Activated T-cell treated with anti-CD3 and anti-CD28 coated beads for 48 hours (primary cell): ENCODE results near the gene IMMP2L.
"Not testable (repeated sequence)": the region's sequence is repeated elsewhere in the genome, so short reads cannot be mapped to it uniquely, and the experiment has no call there.

ENCODE experiments used
- DNase-seq: peaks from one replicate; pipeline ENCODE4 v3.0.0-alpha.2; 2020; ENCODE audit warnings: low read depth

IMMP2L gene

DNA sequence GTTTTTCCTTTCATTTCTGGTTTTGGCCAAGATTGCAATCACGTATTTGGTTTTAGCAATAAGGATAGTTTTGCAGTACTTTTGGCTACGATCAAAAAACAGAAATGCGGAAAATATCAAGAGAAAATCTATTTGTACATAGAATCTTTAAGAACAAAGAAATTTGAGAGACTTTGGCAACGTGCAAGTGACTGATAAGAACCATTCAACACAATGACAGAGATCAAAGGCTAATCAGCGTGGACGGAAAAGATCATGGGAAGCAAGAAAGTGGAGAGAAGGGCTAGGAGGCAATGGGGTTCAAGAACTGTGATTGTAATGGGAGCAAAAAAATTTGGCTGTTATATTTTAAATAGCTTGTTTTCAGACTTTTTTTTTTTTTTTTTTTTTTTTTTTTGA, 487.5 kb downstream of the IMMP2L start:
- DNase-seq = no peak

DNA sequence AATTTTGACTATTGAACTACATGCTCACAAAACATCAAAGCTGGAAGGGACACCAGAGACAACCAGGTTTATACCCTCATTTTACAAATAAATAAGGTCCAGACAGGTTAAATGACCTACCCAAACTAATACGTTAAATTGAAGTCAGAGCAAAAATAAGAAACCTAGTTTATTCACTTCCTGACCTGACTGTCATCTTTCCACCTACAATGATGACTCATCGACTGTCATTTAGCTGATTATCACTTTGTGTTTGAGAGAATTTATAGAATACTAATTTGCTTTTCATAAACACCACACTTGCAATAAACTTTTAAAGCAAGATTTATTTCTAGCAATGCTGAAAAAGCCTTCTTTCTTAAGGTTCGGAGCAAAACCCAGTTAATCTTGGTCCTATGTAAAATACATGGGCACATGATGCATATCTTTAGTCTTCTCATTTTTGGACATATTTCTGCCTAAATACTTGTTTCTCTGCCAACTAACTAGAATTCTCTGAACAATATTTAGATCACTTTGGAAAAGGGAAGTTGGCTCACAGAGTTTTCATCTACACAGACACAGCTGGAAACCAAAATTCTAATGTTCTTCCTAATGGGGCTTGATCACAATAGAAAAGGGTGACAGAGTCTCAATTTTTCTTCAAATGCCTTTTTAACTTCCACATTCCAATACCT, 488.1 kb downstream of the IMMP2L start:
- DNase-seq = no peak

DNA sequence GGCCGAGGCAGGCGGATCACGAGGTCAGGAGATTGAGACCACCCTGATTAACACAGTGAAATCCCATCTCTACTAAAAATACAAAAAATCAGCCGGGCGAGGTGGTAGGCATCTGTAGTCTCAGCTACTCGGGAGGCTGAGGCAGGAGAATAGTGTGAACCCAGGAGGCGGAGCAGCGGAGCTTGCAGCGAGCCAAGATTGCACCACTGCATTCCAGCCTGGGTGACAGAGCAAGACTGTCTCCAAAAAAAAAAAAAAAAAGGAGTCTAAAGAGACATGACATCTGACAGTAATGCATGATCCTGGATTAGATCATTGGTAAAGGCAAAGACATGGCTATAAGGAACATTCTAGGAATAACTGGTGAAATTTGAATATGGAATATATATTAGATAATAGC, 489.6 kb downstream of the IMMP2L start:
- DNase-seq = not testable (repeated sequence)

DNA sequence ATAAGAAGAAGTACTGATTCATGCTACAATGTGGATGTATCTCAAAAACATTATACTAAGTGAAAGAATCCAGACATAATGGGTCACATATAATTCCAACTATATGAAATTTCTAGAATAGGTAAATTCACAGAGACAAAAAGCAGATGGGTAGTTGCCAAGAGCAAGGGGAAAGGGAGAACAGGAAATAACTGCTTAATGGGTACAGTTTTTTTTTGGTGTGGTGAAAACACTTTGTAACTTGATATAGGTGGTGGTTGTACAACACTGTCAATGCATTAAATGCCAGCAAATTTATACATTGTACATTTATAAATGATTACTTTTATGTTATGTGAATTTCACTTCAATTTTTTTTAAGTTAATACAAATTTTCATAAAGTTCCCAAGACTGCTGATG, 490.7 kb downstream of the IMMP2L start:
- DNase-seq = no peak

DNA sequence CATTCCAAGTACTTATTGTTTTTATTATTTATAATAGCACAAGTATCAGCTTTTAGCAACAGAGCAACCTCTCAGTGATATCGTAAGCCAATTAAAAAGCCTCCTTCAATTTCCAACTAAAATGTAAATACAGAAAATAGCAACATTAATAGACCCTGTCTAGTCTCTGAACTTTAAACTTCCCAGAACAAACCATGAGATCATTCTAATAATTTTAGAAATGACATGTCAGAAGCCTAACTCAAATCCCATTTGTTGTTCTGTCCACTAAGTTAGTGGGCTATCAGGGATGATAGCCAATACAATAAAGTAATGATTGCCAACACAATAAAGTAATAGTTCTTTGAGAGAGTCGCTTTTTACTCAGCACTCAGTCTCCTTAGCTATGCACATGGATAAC, 493.7 kb downstream of the IMMP2L start:
- DNase-seq = no peak

DNA sequence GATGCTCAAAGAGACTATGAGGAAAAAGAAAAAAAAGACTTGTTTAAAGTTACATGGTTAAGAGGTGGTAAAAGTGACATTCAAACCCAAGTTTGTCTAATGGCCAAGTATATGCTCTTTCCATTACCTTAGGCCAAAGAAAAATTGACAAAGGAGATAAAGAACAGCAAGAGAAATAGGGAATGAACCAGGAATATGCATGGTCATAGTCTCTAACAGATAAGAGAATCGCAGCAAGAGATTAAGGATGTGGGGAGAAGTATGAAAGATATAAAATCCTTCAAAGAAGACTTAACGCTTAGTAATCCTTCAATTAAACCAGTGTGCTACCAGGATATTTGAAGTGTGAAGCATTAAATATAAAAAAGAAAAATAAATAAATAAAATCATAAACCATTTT, 494.6 kb downstream of the IMMP2L start:
- DNase-seq = no peak

DNA sequence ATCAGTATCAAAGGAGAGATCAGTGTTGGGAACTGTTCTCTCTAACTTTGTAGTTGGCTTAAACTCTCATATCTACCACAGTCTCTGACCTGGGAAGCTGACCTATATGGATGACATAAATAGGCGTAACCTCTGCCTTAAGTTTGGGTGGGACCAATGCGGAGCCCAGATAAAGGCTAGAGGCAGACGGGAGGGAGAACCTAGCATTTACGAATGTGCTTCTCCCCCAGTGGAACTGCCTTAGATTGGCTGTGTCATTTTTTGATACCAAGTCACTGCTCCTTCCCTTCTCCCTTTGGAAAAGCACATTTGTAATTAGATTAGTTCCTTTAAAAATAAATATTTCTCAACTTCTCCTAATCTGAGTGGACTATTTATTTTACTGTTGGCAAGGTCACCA, 495.0 kb downstream of the IMMP2L start:
- DNase-seq = no peak

DNA sequence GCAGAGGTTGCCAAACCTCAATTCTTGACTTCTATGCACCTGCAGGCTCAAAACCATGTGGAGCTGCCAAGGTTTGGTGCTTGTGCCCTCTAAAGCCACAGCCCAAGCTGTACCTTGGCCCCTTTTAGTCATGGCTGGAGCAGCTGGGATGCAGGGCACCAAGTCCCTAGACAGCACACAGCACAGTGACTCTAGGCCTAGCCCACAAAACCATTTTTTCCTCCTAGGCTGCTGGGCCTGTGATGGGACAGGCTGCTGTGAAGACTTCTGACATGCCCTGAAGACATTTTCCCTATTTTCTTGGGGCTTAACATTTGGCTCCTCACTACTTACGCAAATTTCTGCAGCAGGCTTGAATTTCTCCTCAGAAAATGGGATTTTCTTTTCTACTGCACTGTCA, 499.1 kb downstream of the IMMP2L start:
- no peak for DNase-seq

DNA sequence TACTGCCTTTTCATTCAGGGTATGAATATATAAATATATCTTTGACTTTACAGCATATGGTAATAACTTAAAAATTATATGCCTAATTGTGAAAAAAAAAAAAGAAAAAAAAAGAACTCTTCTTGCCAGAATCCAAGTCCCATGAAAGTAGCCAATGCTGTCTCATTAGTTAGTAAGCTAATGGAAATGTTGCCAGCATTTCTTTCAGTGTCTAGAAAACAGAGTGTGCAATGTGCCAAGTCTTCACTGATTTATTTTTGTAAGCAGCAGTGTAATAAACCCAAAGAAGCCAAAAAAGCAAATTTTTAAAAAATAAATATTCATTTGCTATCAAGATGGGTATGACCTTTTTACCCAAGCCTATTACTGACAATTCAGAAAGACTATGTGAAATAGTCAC, 502.5 kb downstream of the IMMP2L start:
- DNase-seq = no peak

DNA sequence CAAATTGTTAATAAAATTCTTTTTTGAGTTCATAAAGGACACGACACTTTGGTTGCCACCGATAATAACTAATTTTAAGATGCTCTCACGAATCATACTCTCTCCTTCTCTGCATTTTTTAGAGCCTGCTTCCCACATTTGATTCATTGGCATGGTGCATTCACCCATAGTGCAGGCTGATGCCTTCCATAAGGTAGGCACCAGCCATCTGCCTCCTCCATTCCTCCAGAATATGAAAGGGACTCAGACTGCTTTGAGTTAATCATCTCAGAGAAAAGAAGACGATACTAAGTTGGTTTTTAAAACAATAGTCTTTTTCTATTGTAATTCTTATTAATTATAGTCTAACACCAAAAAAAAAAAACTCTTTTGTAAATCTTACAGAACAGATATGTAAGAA, 505.2 kb downstream of the IMMP2L start:
- DNase-seq = no peak

DNA sequence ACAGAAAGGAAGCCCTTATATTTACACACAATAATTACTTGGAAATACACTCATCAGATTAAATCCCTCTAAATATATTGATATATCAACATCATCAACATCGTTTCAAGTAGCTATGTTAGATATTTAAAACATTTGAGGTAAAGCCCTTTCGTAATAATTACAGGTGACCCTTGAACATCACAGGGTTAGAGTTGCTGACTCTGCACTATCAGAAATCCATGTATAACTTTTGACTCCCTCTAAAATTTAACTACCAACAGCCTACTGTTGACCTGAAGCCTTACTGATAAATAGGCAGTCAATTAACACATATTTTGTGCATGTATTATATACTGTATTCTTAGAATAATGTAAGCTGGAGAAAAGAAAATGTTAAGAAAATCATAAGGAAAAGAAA, 505.9 kb downstream of the IMMP2L start:
- no peak for DNase-seq

DNA sequence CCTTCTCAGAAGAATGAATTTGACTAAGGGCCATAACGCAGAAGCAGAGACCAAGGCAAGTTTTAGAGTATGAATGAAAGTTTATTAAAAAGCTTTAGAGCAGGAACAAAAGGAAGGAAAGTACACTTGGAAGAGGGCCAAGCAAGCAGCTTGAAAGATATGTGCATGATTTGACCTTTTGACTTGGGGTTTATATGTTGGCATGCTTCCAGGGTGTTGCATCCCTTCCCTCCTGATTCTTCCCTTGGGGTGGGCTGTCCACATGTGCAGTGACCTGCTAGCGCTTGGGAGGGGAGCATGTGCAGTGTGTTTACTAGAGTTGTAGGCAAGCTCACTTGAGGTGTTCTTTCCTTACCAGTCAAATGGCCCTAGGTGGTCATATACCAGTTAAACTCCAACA, 509.3 kb downstream of the IMMP2L start:
- no peak for DNase-seq

DNA sequence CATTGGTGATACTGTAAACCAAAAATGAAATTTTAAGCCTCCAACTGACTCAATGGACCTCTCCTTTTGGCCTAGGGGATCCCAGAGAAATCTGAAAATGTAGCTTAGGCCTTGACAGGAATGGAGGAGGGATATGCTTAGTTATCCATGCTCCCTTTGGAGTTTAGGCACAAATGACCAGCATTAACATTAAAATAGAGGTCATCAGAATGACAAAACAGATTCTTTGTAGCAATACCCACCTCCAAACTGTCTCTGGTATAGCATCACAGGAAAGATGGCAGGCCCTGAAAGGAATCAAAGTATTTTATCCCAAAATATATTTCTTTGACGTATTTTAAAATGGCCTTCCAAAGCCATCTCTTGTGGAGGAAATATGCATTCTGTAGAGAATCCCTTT, 510.5 kb downstream of the IMMP2L start:
- no peak for DNase-seq

DNA sequence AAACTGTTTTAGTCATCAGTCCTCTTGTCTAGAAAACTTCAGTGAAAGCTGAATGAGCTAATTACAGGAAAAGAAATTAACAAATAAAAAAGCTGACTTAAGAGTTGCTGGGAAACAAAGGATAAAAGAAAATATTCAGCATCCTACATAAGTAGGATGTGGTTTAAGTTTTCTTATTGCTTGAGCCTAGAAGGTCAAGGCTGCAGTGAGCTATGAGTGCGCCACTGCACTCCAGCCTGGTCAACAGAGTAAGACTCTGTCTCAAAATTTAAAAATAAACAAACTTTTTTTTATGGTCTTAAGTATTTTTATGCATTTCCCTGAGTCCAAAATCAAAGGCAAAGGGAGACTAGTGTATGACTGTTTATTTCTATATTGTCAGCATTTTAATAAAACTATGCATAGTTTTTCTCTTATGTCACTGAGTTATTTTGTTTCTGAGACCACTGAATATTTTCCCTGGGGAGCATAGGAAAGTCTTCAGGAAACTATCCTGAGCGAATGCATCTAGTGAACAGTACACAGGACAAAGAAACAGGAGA, 511.3 kb downstream of the IMMP2L start:
- DNase-seq = no peak

DNA sequence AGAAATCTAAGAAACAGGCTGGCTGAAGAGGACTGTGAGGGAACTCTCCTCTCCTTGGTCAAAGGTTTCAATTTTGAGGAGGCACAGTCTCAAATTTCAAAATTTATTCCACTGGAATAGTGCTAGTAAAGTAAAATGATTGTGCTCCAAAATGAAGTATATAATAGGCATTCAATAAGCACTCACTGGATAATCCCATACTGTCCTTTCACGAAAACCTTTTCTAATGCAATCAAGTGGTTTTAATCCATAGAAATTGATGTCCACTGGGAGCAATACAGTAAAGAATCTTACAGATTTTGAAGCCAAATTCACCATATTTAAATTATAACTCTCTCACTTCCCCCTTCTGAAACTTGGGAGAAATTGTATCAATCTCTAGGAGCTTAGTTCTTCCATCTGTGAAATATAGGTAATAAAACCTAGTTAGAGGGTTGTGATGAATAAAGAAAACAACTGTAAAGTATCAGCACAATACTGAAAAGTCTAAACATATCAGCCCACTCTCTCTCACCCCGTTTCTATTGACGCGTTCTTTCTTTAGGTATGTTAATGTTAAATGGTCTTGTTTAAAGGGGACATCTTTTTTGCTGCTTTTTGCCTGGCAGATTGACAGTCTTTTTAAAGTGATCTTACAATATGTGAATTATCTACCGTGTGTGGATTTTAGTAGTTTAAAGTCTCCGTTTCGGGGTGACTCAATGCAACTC, 512.2 kb downstream of the IMMP2L start:
- no peak for DNase-seq

DNA sequence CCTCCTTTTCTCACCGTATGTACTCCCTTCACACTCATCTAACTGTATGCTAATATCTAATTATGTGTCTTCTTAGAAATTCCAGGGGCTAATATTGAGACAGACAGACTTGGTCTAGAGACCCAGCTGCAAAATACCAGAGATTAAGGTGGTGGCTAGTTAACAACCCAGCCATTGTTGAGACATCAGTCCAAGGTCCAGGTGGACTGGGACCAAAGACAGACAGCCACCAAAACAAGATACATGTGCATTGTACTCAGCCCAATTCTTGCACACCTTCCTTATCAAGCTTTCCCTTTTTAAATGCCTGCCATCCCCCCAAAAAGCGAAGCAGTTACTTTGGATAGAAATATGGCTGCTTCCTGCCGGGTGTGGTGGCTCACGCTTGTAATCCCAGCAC, 514.7 kb downstream of the IMMP2L start:
- no peak for DNase-seq

DNA sequence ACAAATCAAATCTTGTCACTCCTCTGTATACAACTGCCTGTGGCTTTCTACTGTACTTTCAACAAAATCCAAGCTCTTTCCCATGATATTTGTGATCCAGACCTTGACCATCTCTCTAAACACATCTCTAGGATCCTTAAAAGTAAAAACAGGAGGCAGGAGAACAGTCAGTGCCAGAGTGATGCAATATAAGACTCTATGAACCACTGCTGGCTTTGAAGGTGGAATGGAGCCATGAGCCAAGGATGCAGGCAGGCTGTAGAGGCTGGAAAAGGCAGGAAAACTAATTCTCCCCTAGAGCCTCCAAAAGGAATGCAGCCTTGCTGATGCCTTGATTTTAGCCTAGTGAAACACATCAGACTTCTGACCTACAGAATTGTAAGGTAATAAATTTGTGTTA, 516.8 kb downstream of the IMMP2L start:
- DNase-seq = no peak

DNA sequence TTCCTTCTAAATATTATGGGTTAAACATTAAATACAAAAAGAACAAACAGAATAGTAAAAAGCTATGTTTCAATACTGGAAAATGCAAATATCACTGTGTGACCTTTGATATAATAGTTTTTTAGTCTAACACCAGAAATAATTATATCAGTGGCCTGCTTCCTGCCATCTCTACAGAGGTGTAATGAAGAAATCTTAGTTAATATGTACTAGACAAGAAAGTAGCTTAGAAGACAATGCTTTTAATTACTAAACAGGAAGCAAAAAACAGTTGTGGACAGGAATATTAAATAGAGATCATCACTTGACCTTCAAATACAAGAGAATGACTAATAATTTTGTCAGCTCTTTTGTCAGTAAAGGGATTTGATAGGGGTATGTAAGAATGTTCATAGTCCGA, 518.7 kb downstream of the IMMP2L start:
- DNase-seq = no peak

DNA sequence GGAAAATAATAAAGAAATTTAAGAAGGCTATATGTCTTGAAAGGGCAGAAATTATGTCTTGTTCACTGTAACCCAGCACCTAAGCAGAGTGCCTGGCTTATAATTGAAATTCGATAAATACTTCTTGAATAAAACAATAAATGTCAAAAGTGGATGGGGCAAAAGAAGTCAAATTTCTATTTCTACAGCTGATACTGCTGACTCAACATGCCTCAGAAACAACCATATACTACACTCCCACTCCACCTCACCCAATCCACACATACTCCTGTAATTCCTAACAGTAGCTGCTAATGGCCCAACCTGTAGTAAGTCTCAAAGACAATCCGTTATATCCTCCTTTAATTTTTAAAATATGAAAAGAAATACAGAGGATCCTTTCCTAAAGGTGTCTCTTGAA, 519.5 kb downstream of the IMMP2L start:
- no peak for DNase-seq

DNA sequence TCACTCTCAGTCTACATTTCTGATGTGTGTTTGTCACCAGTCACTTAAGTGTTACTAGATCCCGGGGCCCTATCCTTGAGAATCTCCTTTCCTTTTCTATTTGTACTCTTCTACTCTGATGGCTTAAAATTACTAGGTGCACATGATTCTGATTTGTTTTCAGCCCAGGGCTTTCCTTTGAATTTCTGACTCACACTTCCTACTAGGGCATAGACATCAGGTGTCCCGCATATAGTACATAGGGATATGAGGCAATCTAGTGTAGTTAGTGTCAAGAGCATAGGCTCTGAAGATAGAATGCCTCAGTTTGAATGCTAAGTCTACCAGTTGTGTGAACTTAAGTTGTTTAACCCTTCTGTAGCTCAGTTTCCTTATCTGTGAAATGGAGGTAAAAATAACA, 520.7 kb downstream of the IMMP2L start:
- no peak for DNase-seq

DNA sequence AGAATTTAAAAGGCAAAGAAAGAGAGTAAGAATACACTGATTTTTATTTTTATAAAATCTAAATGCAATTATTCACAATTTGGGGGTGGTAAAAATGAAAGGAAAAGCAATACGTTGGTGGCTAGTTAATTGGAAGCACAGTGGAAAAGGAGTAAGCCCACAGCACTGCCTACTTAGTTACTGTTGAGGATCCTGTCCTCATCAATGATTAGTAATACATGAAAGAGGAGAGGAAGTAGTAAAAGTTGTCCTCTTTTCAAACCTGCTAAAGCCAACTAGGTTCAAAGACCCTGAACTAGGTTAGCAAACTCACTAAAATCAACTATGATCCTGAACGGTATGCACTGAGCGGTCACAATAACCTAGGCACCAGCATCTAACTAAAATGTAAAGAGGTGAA, 524.1 kb downstream of the IMMP2L start:
- no peak for DNase-seq

DNA sequence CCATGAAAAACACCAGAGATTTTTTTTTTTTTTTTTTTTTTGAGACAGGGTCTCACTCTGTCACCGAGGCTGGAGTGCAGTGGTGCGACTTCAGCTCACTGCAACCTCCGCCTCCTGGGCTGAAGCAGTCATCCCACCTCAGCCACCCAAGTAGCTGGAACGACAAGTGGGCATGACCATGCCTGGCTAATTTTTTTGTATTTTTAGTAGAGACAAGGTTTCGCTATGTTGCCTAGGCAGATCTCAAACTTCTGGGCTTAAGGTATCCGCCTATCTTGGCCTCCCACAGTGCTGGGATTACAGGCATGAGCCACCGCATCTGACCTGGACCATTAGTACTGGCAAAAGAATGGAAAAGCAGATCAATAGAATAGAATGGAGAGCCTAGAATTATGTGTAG, 530.4 kb downstream of the IMMP2L start:
- no peak for DNase-seq

DNA sequence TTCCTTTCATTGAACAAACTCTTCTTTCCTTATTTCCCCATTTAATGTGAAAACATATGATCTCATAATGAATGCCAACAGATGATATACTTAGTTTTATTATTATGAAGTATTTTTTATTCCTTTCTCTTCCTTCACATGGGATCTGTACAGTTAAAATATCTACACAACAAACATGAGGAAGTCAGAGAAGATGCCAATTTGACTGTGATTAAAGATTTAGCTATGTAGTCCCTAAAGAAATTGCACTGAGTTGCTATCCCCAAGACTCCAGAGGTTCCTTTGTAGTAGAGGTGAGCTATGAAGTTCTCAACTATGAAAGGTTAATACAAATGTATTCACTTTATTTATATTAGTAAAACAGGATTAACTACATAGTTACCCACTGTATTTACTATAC, 532.0 kb downstream of the IMMP2L start:
- no peak for DNase-seq
